LNCaP clone FGC (cell line): ENCODE measurements around the gene CD47.

Experiments used
- DNase-seq: peaks from one replicate; pipeline ENCODE4 v3.0.0-alpha.2; 2011; ENCODE audit warnings: low read depth
- H3K4me3 ChIP-seq: 2 replicates; pipeline ENCODE4 v1.5.1; 2011; ENCODE audit warnings: mild to moderate bottlenecking, low read depth, low read length, control low read depth
- CTCF ChIP-seq: IDR thresholded peaks from 2 replicates; pipeline ENCODE4 v1.5.1; 2012; ENCODE audit warnings: mild to moderate bottlenecking; ENCODE audit not compliant: control insufficient read depth, insufficient read depth; ENCODE audit errors: extremely low read depth

CD47 gene

GRCh38 chr3:108070356-108070755 is 20.5 kb downstream of the CD47 start:
- no peak overlapping the region for H3K4me3 ChIP-seq
- no peak for TF ChIP-seq CTCF
- no peak for DNase-seq

GRCh38 chr3:108067768-108068167 is 23.1 kb downstream of the CD47 start:
- no peak for TF ChIP-seq CTCF
- DNase-seq = peak; percentile 58
- H3K4me3 ChIP-seq = no peak overlapping the region

GRCh38 chr3:108065096-108065495 is 25.7 kb downstream of the CD47 start:
- TF ChIP-seq CTCF = no peak
- DNase-seq = no peak

GRCh38 chr3:108064293-108064887 is 26.4 kb downstream of the CD47 start:
- DNase-seq = no peak
- no peak overlapping the region for H3K4me3 ChIP-seq
- TF ChIP-seq CTCF = no peak

More at GRCh38 chr3:108065096-108065495, 25.7 kb downstream of the CD47 start:
- H3K4me3 ChIP-seq = no peak overlapping the region

GRCh38 chr3:108062051-108062450 is 28.8 kb downstream of the CD47 start:
- TF ChIP-seq CTCF = no peak
- no peak for DNase-seq
- no peak overlapping the region for H3K4me3 ChIP-seq

GRCh38 chr3:108060331-108060730 is 30.5 kb downstream of the CD47 start:
- no peak for DNase-seq
- TF ChIP-seq CTCF = no peak
- no peak overlapping the region for H3K4me3 ChIP-seq

GRCh38 chr3:108055931-108056330 is 34.9 kb downstream of the CD47 start:
- no peak for TF ChIP-seq CTCF
- DNase-seq = no peak
- H3K4me3 ChIP-seq = no peak overlapping the region
